ENCODE measurements around the gene EME2. TPM values are rescaled to one million over a fixed set of nuclear protein-coding genes. Genes with fewer than 3 reads are reported as not detected.

Gene EME2
- total RNA-seq, 1 donor from 2014 or later = 19.2 TPM

DNA sequence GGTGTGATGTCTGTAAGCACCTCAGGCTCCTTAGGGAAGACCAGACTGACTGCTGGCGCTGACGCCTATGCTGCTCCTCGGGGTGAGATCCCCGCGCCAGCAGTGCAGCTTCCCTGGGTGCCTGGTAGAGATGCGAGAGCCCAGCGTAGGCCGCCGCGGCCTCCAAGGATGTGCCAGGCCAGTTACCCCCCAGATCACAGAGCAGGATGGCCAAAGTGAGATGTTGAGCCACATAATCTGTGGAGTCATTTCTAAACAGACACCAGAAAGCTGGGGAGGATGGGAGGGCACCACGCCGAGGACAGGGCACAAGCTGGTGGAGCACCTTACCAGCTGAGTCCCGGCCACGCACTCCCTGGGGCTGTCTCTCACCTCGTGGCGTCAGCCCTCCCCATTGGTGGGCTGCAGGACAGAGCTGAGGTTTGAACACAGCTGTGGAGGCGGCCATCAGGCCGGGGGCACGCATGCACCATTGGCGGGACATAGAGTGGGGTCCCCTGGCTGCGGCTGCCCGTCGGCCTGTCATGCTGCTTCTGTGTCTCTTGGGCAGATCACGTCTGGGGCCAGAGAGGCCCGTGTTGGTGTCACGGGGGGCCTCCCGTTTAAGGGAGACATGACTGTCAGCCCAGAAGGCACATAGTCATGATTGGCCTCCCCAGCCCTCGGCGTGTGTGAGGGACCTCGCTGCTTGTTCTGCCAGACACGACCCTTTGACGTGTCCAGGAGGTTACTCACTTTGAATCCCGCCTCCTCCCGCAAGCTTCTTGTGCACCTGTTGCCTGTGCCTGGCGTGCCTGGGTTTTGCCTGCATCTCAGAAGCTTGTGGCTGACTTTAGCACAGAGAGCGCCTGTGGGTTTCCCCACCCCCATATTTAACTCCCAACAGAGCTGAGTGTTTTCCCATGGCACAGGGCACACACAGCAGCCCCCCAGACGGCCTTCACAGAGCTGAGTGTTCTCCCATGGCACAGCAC, 44.7 kb upstream of the EME2 start:
- Histone ChIP-seq H3K4me3 (no peak overlapping the region), H3K4me1 (peaks cover 6% of the 10 kb centered on the region), H3K36me3 (peaks cover 55% of the 10 kb centered on the region), H3K27ac (no peak overlapping the region), H3K9me3 (no peaks in the 10 kb centered on the region), H3K27me3 (no peaks in the 10 kb centered on the region)
- intact Hi-C loops (cut with DNase I) = no loop called here
- ATAC-seq (no peak), DNase-seq (no peak)
- TF ChIP-seq, protein P1, sequence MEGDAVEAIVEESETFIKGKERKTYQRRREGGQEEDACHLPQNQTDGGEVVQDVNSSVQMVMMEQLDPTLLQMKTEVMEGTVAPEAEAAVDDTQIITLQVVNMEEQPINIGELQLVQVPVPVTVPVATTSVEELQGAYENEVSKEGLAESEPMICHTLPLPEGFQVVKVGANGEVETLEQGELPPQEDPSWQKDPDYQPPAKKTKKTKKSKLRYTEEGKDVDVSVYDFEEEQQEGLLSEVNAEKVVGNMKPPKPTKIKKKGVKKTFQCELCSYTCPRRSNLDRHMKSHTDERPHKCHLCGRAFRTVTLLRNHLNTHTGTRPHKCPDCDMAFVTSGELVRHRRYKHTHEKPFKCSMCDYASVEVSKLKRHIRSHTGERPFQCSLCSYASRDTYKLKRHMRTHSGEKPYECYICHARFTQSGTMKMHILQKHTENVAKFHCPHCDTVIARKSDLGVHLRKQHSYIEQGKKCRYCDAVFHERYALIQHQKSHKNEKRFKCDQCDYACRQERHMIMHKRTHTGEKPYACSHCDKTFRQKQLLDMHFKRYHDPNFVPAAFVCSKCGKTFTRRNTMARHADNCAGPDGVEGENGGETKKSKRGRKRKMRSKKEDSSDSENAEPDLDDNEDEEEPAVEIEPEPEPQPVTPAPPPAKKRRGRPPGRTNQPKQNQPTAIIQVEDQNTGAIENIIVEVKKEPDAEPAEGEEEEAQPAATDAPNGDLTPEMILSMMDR (IDR thresholded peaks at IDR 0.05) = no peak

DNA sequence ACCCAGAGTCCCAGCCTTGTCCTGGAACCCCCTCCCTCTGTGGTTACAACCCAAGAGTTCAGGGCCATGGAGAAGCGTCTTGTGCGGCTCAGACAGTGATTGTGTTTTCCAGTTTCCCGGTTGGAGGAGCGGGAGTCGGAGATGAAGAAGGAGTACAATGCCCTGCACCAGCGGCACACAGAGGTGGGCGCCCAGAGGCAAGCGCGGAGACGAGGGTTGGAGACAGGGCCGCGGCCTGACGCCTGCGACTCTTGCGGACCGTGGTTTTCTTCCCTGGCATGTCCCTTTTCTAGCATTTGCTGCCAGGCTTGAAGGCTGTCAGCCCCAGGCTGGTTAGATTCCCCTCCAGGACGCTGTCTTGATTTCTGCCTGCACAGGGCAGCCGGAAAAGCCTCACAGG, 43.6 kb upstream of the EME2 start:
- Histone ChIP-seq H3K9me3 (no peaks in the 10 kb centered on the region), H3K27me3 (no peaks in the 10 kb centered on the region), H3K27ac (no peak overlapping the region), H3K4me1 (no peaks in the 10 kb centered on the region), H3K4me3 (no peak overlapping the region), H3K36me3 (peaks cover 65% of the 10 kb centered on the region)
- no peak for DNase-seq
- TF ChIP-seq, protein P1 (IDR thresholded peaks at IDR 0.05) = no peak
- intact Hi-C loops (cut with DNase I) = no loop called here
- no peak for ATAC-seq

DNA sequence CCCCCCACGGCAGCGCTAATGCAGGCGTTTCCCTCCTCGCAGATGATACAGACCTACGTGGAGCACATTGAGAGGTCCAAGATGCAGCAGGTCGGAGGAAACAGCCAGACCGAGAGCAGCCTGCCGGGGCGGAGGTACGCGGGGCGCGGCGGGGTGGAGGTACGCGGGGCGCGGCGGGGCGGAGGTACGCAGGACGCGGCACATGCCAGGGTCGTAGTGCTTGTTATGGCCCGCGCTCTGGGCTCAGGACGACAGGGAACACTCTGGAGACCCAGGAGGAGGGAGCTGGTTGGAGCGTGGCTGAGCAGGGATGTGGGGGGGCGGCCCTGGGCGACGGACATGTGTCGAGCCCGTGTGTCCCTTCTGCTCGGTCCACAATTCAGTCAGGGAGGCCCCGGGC, 43.2 kb upstream of the EME2 start:
- Histone ChIP-seq H3K4me3 (no peak overlapping the region), H3K4me1 (no peaks in the 10 kb centered on the region), H3K9me3 (no peaks in the 10 kb centered on the region), H3K27me3 (no peaks in the 10 kb centered on the region), H3K36me3 (peaks cover 70% of the 10 kb centered on the region), H3K27ac (no peak overlapping the region)
- ATAC-seq = no peak
- DNase-seq = no peak
- intact Hi-C loops (cut with DNase I) = no loop called here
- TF ChIP-seq, protein P1 (IDR thresholded peaks at IDR 0.05) = no peak

DNA sequence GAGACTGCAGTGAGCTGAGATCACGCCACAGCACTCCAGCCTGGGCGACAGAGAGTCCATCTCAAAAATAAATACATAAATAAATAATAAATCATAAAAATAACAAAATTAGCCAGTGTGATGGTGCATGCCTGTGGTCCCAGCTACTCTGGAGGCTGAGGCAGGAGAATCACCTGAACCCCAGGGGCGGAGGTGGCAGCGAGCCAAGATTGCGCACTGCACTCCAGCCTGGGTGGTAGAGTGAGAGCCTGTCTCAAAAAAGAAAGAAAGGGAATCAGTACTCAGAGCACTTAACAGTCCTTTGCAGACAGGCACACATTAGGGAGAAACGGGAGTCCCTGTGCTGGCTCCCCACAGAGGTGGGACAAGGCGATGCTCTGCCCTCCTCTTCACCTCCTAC, 41.5 kb upstream of the EME2 start:
- intact Hi-C loops (cut with DNase I) = no loop called here
- Histone ChIP-seq H3K9me3 (no peaks in the 10 kb centered on the region), H3K27me3 (no peaks in the 10 kb centered on the region), H3K4me3 (no peak overlapping the region), H3K36me3 (peaks cover 70% of the 10 kb centered on the region), H3K27ac (no peak overlapping the region), H3K4me1 (no peaks in the 10 kb centered on the region)
- DNase-seq (no peak), ATAC-seq (no peak)
- TF ChIP-seq, protein P1 (IDR thresholded peaks at IDR 0.05) = no peak

DNA sequence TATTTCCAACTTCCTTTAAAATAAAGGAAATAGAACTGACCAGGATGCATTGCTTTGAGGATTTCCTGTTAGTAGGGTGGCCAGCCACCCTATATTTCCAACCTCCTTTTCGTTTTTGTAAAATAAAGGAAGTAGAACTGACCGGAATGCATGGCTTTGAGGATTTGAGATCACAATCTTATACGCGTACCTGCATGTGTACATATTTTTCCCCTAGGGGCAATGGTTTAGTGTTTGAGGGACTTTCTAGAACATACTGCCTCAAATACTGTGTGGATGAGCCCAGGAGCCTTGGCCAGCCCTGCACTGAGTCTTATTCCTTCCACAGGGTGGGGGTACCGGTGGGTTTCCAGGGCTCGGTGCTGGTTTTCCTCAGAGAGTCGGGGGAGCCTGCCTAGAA, 41.0 kb upstream of the EME2 start:
- Histone ChIP-seq H3K9me3 (no peaks in the 10 kb centered on the region), H3K27ac (no peak overlapping the region), H3K36me3 (peaks cover 65% of the 10 kb centered on the region), H3K4me1 (no peaks in the 10 kb centered on the region), H3K27me3 (no peaks in the 10 kb centered on the region), H3K4me3 (no peak overlapping the region)
- no peak for ATAC-seq
- intact Hi-C loops (cut with DNase I) = no loop called here
- DNase-seq = no peak
- TF ChIP-seq, protein P1 (IDR thresholded peaks at IDR 0.05) = no peak
